Glutamatergic neuron (in vitro differentiated cells): ENCODE data around the gene CMTM8. TPM values are rescaled to one million over a fixed set of nuclear protein-coding genes. Genes with fewer than 3 reads are reported as not detected.

Experiments used
- DNase-seq: peaks from one replicate; pipeline ENCODE4 v3.0.0; 2022
- H3K27ac Mint-ChIP-seq: one replicate; pipeline ENCODE4 v1.8.0; 2020; ENCODE audit warnings: mild to moderate bottlenecking, mixed read lengths, inconsistent platforms; ENCODE audit not compliant: unreplicated experiment
- H3K27me3 Mint-ChIP-seq: one replicate; pipeline ENCODE4 v1.8.0; 2020; ENCODE audit warnings: mild to moderate bottlenecking, moderate library complexity, mixed read lengths, inconsistent platforms; ENCODE audit not compliant: unreplicated experiment
- H3K36me3 Mint-ChIP-seq: one replicate; pipeline ENCODE4 v1.8.0; 2020; ENCODE audit warnings: mild to moderate bottlenecking, mixed read lengths, inconsistent platforms; ENCODE audit not compliant: unreplicated experiment
- H3K4me1 Mint-ChIP-seq: one replicate; pipeline ENCODE4 v1.8.0; 2020; ENCODE audit warnings: mild to moderate bottlenecking, low read depth, mixed read lengths, inconsistent platforms; ENCODE audit not compliant: unreplicated experiment
- H3K4me3 Mint-ChIP-seq: one replicate; pipeline ENCODE4 v1.8.0; 2020; ENCODE audit warnings: mild to moderate bottlenecking, mixed read lengths, inconsistent platforms; ENCODE audit not compliant: unreplicated experiment
- H3K9me3 Mint-ChIP-seq: one replicate; pipeline ENCODE4 v1.8.0; 2020; ENCODE audit warnings: mild to moderate bottlenecking, moderate library complexity, mixed read lengths, inconsistent platforms; ENCODE audit not compliant: unreplicated experiment
- total RNA-seq: library from RNA; stranded (reverse); fragmentation: NEBNext Ultra II Directional; extraction: Animal tissue kit (Norgen Biotek cat#: 25700); gene quantifications from one replicate; pipeline ENCODE4 v1.2.1, GENCODE V29; 2021; ENCODE audit not compliant: unreplicated experiment
- TF ChIP-seq, protein P1 (sequence below): fragments of 200-600 bp; sonication (generic); IDR thresholded peaks from one replicate; pipeline ENCODE4 v1.5.0; 2021; ENCODE audit not compliant: partially characterized antibody, unreplicated experiment

CMTM8 gene
- total RNA-seq, 1 donor from 2014 or later = not detected

DNA sequence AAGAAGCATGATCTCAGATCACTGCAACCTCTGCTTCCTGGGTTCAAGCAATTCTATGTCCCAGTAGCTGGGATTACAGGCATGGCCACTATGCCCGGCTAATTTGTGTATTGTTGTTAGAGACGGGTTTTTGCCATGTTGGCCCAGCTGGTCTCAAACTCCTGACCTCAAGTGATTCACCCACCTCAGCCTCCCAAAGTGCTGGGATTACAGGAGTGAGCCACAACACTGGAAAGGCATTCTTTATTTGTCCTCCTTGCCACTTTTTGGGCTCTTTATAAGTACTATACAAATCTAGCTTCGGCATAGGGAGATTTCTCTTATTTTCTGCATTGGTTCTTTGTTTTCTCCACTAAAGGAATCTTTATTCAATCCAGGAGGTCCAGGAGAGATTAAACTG, 18.6 kb downstream of the CMTM8 start:
- Mint-ChIP-seq H3K27me3 (no peaks in the 10 kb centered on the region), H3K9me3 (peaks cover 6% of the 10 kb centered on the region), H3K36me3 (peaks cover 10% of the 10 kb centered on the region), H3K27ac (no peak overlapping the region), H3K4me1 (no peaks in the 10 kb centered on the region), H3K4me3 (no peak overlapping the region)
- DNase-seq = no peak
- TF ChIP-seq, protein P1, sequence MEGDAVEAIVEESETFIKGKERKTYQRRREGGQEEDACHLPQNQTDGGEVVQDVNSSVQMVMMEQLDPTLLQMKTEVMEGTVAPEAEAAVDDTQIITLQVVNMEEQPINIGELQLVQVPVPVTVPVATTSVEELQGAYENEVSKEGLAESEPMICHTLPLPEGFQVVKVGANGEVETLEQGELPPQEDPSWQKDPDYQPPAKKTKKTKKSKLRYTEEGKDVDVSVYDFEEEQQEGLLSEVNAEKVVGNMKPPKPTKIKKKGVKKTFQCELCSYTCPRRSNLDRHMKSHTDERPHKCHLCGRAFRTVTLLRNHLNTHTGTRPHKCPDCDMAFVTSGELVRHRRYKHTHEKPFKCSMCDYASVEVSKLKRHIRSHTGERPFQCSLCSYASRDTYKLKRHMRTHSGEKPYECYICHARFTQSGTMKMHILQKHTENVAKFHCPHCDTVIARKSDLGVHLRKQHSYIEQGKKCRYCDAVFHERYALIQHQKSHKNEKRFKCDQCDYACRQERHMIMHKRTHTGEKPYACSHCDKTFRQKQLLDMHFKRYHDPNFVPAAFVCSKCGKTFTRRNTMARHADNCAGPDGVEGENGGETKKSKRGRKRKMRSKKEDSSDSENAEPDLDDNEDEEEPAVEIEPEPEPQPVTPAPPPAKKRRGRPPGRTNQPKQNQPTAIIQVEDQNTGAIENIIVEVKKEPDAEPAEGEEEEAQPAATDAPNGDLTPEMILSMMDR = no peak

DNA sequence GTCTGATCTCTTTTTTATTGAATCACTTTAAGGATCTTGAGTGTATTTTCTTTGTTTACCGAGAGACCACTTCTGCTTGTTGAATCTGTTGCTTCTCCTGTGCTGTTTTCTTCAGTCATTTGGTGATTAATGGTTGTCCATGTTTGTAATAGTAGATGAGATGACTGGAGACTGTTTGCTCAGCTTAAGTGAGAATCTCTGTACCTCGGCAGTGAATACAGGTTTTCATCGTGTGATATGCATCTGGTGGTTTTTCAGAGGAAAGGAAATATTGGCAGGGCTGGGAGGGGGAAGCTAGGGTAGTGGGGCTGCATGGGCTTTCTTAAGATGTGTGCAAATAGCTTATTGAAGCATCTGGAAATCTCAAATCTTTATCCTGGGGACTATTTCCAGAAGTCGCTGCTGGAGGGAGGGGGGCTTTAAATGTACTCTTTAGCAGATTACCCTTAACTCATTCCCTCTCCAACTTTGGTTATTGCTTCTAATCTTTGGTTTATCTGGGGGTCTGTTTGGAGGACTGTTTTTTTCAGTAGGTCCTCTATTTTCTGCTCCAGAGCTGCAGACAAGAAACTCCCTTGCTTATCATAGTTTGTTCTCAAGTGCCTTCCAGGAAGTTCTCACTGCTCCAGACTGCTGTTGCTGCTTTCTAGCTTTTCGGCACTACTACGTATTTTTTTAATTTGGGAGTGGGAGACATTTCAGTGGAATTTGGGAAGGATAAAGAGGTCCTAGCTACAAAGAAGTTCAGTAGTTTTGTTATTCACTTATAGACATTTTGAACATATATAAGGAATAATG, 19.4 kb downstream of the CMTM8 start:
- DNase-seq = no peak
- no peaks in the 10 kb centered on the region for H3K27me3 Mint-ChIP-seq
- H3K4me3 Mint-ChIP-seq = no peak overlapping the region
- peaks cover 6% of the 10 kb centered on the region for H3K9me3 Mint-ChIP-seq
- no peaks in the 10 kb centered on the region for H3K4me1 Mint-ChIP-seq
- TF ChIP-seq, protein P1 = no peak
- peaks cover 10% of the 10 kb centered on the region for H3K36me3 Mint-ChIP-seq
- H3K27ac Mint-ChIP-seq = no peak overlapping the region

DNA sequence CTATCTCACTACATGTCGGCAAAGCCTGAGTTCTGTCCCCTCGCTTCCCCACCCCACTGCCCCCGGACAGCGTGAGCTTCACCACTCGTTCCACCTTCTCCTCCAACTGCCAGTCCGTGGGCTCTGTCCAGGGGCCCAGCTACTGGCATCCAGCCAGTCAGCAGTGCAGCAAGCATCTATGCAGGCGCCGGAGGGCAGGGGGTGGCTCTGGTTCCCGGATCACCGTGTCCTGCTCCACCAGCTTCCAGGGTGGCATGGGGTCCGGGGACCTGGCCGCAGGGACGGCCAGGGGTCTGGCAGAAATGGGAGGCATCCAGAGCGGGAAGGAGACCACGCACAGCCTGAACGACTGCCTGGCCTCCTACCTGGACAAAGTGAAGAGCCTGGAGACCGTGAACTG, 20.4 kb downstream of the CMTM8 start:
- no peaks in the 10 kb centered on the region for H3K27me3 Mint-ChIP-seq
- peaks cover 10% of the 10 kb centered on the region for H3K36me3 Mint-ChIP-seq
- no peak overlapping the region for H3K4me3 Mint-ChIP-seq
- no peak for DNase-seq
- H3K27ac Mint-ChIP-seq = no peak overlapping the region
- peaks cover 1% of the 10 kb centered on the region for H3K4me1 Mint-ChIP-seq
- peaks cover 6% of the 10 kb centered on the region for H3K9me3 Mint-ChIP-seq
- TF ChIP-seq, protein P1 = no peak

DNA sequence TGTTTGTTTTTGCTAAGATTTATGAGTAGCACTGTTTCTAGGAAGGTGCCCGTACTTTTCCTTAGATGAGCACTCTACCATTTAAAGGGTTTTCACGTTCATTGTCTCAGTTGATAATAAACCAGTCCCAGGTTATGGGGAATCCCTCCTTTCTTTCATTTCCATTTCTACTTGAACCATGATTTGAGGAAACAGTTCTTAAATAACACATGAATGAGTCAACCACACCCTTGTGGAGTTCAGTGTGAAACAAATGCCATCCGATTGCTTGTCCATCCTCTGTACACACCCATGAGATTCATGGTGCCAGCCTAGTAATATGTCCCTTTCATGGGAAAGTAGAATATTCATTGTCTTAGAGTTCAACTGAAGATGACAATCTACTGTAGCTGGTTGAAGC, 23.1 kb downstream of the CMTM8 start:
- peaks cover 1% of the 10 kb centered on the region for H3K4me1 Mint-ChIP-seq
- H3K9me3 Mint-ChIP-seq = peaks cover 2% of the 10 kb centered on the region
- TF ChIP-seq, protein P1 = no peak
- DNase-seq = no peak
- no peak overlapping the region for H3K27ac Mint-ChIP-seq
- H3K4me3 Mint-ChIP-seq = no peak overlapping the region
- no peaks in the 10 kb centered on the region for H3K27me3 Mint-ChIP-seq
- H3K36me3 Mint-ChIP-seq = no peaks in the 10 kb centered on the region

DNA sequence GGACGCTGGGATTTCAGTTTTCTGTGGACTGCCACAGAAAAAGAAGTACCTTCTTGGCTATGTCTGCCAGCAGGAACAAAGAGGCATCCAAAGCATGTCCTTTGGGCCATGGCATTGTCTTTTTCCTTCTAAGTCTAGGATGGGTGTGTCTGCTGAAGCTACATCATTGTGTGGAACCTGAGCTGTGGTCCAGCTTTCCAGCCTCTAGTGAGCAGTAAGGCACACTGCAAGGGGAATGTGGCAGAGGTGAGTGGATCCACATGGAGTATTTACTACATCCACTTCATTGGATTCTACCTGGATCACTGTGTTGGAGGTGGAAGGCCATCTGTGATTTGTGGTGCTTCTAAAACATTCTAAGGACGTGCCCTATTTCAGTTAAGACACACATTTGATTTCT, 23.7 kb downstream of the CMTM8 start:
- Mint-ChIP-seq H3K4me3 (no peak overlapping the region), H3K27ac (no peak overlapping the region), H3K27me3 (no peaks in the 10 kb centered on the region), H3K9me3 (peaks cover 2% of the 10 kb centered on the region), H3K4me1 (peaks cover 1% of the 10 kb centered on the region), H3K36me3 (no peaks in the 10 kb centered on the region)
- DNase-seq = no peak
- TF ChIP-seq, protein P1 = no peak
